ENCODE data around the gene HOXA11. TPM values are rescaled to one million over a fixed set of nuclear protein-coding genes. Genes with fewer than 3 reads are reported as not detected.

The HOXA11 gene
- total and polyA plus RNA-seq, 10 of the 15 experiments (the other 5 are each of a cell fraction or from before 2014, with no cell fraction given): not detected

- H2AFZ ChIP-seq (ENCODE audit: control insufficient read depth, low read depth, low read length): no peak overlapping the region
- no peaks in the 10 kb centered on the region for H4K20me1 ChIP-seq (ENCODE audit: control insufficient read depth, insufficient read depth)
- H3K4me1 ChIP-seq (ENCODE audit: control insufficient read depth, insufficient read depth, low read length): no peaks in the 10 kb centered on the region
- H3K27ac ChIP-seq (ENCODE audit: control insufficient read depth, insufficient read depth): no peak overlapping the region
- ATAC-seq (no peak), DNase-seq (ENCODE audit: low read depth, low spot score) (no peak), FAIRE-seq (no peak)
- no peaks in the 10 kb centered on the region for H3K36me3 ChIP-seq (ENCODE audit: control insufficient read depth in 2 of 2, insufficient read depth in 2 of 2, low read length in 1 of 2)
- no peak overlapping the region for H3K9ac ChIP-seq (ENCODE audit: control insufficient read depth, insufficient read depth, low read length)
- SMC1A ChIA-PET (ENCODE audit: uncharacterized antibody, unreplicated experiment): interaction anchor here (0.8 to 1.4 kb wide), 5 partner anchors 12 to 793 kb away, joined by 3 to 5 read pairs (median 4); no protein-coding TSS in a partner anchor
- H3K9me3 ChIP-seq (replicated peaks; ENCODE audit: control insufficient read depth, insufficient read depth, low read length): peaks cover 2% of the 10 kb centered on the region; the same call in 1 of the 3 replicates
- no TSS peak for BruUV-seq (replicated peaks)
- CTCF ChIA-PET: interaction anchor here (0.6 to 4.6 kb wide), 12 partner anchors 12 to 877 kb away, joined by 3 to 100 read pairs (median 6); partner anchors contain the start of gene HOXA3
- WGBS (ENCODE audit: insufficient coverage, insufficient replicate concordance, low lambda C conversion rate, missing lambda C conversion rate): 39% methylated on average over 7 of the region's 7 CpGs
- POLR2A ChIA-PET: no interaction called here
- H3K4me2 ChIP-seq (ENCODE audit: control insufficient read depth, insufficient read depth): no peak overlapping the region
- in situ Hi-C loops (cut with MboI): loop anchor here (25.0 kb wide), 1 partner anchor 1075 kb away; no protein-coding TSS in a partner anchor
- RAD21 ChIA-PET (ENCODE audit: unreplicated experiment): interaction anchor here (0.8 to 3.8 kb wide), 9 partner anchors 303 to 1270 kb away, joined by 3 to 46 read pairs (median 4); no protein-coding TSS in a partner anchor
- H3K4me3 ChIP-seq: no peak overlapping the region
- intact Hi-C loops (cut with micrococcal nuclease; ENCODE audit: unreplicated experiment): loop anchor here (5.0 kb wide), 2 partner anchors 305 to 1270 kb away; no protein-coding TSS in a partner anchor
- H3K79me2 ChIP-seq (ENCODE audit: control insufficient read depth, insufficient read depth, low read length): no peaks in the 10 kb centered on the region
- H3K27me3 ChIP-seq (replicated peaks in 1 of 2; ENCODE audit: control insufficient read depth in 2 of 2, insufficient read depth in 2 of 2, low read length in 1 of 2): peaks cover 15 to 48% of the 10 kb centered on the region in 2 experiments
- TF ChIP-seq USF1 (IDR thresholded peaks at IDR 0.05; ENCODE audit: borderline replicate concordance, extremely low read length, insufficient read depth, low read depth, low read length) (no peak), SKIL (IDR thresholded peaks at IDR 0.05; ENCODE audit: low read depth, poor library complexity, severe bottlenecking) (no peak), CUX1 (IDR thresholded peaks at IDR 0.05; ENCODE audit: insufficient replicate concordance, low read depth, low read length) (no peak), RCOR1 (conservative IDR thresholded peaks at IDR 0.05; ENCODE audit: low read depth, low read length) (no peak), RUNX3 (IDR thresholded peaks at IDR 0.05; ENCODE audit: low read length) (no peak), MTA2 (IDR thresholded peaks at IDR 0.05; ENCODE audit: low read depth) (no peak), DPF2 (IDR thresholded peaks at IDR 0.05) (no peak), BCLAF1 (IDR thresholded peaks at IDR 0.05) (no peak)
Measured at GRCh38 chr7:27162561-27163287, 22.3 kb downstream of the HOXA11 start.
